LoVo (cell line): ENCODE results near the gene SPSB1.

Experiments used
- DNase-seq: peaks from one replicate; pipeline ENCODE4 v3.0.0-alpha.2; 2016; ENCODE audit warnings: low spot score

Gene SPSB1

DNA sequence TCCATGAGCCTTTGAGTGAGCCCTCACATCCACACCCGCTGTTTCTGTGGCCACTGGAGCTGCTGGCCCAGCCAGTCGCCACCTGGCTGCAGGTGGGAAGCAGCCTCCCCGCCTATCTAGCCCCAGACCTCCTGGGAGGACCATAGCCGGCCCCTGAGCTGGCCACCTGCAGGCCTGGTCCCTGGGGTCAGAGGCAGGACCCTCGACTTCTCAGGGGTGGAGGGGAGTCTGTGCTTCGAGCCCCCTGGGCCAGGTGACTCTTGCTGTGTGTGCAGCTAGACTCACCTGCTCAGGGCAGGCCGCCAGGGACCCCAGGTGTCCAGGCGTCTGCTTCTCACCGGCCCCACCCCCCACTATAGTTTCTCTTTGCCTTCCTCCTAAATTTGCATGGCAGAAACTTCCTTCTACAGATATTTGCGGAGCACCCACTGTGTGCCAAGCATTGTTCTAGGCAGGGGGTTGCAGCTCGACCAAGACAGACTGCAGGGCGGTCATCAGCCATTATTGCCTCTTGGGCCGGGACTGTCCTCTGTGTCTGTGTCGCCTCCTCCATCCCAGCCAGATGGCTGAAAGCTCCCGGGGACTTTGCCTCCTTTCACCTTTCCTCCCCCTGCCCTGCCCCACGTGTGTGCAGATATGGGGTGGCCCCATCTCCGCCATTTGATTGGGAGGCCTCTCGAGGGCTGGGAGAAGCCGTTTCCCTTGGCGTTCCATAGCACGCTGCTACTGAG is 27.3 kb downstream of the SPSB1 start:
- no peak for DNase-seq

DNA sequence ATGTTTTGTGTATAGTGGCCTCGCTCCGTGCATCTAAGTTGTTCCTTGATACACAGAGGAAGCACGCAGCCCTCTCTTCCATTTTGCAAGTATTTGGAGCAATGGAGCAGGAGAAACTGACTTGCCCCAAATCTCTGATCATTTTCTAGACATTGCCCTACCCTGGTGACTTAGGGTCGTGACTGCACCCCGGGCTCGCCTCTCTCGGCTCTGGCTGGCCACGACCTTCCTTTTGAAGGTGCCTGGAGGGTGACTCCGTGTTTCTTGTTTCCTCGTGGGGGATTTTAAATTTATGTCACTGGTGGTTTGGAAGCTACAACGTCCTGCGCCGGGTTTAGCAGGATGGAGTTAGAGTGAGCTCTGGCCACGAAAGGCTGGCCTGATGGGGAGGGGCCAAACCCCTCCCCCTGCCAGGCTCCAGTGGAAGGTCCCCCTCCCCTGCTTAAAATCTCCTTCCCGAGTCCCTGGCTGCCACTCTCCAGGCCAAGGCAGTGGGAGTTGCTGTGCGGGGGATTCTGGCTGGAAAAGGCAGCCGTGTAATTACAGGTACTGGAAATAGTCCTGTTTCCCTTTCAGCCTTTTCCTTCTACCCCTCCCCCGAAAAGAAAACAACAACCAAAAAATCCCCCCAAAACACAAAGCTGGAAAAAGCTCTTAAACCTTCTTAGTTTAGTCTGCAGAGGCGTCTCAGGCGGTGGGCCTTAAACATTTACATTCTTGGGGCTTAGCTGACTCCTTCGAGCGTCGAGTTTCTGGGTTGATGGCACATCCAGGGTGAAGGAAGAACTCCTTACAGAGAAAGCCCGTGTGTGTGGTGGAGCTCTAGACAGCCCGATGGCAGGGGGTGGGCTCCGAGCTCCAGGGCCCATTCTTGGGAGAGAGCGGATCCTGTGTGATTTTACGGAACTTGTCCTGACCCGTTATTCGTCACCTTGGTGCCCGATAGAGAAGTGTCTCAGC is 28.1 kb downstream of the SPSB1 start:
- DNase-seq: no peak

DNA sequence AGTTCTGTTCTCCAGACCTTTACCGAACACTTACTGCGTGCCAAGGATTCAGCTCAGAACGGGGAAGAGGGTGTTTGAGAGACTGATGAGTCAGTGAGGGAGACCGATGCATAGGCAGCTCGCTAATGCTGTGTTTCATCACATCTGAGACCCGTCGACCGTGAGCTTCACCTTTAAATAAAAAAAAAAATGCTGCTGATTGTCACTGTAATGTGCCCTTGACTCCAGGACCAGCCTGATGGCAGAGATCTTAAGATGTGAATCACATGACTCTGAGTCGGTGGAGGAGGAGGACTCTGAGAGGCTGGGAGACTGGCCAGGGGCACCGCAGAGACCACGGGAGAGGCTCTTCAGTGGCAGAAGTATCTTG is 28.8 kb downstream of the SPSB1 start:
- DNase-seq: no peak

DNA sequence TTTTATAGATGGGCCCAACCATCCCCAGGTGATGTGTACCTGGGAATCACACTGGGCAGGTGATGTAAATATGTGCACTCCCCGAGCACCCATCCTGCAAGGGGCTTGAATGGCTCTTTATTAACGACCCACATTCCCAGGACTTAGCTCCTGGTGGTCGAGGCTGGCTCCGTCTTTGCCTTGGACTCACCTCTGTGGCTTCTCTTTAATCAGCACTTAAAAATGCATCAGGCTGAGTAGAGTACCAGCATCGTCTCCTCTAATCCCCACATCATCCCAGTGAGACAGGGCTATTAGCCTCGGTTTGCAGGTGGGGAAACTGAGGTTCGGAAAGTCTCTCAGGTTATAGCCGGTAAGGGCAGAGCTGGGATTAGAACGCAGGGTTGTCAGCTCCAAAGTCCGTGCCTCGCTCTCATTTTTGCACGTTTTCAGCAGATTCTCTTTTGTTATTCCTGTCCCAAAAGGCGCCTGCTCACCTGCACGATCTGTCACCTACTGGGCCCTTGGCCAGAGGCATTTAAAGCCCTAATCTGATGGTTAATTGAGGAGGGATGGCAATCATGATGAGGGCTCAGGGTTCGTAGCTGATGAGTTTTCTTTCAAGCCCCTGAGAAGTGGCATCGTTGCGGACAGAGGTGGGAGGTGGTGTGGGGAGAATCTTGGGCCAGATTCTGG is 29.4 kb downstream of the SPSB1 start:
- DNase-seq: no peak

DNA sequence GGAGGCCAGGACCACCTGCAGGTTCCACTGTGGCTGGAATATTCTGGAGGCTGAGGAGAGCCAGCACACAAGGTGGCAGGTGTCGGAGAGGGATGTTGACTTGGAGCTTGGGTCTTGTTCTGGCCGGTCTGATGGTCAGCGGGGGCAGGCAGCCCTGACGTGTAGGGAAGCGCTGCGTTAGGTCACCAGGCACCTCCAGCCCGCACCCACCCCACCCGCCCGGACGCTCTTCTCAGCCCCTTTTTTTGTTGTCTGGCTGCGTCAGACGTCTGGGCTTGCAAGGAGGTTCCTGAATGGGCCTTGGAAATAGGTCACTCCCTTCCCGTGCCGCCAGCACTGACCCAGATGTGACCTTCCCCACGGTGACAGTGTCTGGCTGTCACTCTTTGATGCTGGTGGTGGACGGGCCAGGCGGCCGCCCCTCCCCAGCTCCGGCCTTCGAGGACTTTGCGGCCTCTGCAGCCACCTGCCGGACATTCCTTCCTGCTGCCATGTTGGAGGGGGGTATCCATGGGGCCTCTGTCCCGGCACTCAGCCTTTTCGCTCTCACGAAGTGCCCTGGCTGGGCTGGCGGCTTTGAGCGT is 30.1 kb downstream of the SPSB1 start:
- no peak for DNase-seq

DNA sequence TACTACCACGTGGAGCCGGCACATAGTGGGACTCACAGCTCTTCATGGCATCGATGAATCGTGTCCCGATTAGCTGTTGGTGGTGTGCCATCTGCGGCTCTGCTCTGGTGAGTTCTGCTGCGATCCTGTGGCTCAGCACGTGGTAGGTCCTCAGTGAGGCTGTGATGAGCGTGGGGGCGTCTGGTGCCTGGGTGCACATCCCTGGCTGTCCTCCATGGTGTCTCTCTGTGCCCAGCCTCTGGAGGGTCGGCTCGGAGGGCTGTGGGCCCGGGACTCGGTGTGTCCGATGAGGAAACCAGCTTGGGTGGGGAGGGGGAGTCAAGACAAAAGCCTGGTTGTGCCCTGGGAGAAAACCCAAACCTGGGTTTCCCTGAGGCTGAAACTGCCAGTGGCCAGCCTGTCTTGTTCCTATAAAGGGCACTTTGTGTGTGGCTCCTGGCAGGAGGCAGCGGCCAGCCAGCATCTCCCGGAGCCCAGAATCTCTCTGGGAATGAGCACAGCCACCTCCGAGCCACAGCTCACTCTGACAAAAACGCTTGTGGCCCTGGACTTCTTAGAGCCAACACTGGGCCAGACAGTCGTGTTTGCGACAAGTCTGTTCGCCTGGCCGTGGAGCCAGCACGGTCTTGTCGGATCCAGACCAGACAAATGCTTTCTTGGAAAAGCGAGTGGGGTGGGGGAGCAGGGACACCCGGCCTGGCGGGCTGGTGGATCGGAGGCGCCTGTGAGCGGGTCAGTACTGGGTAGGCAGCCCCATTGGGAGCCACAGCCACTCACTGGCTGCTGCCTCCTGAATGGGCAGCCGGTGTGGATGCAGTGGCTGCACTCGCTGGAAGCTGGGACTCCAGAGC is 31.8 kb downstream of the SPSB1 start:
- no peak for DNase-seq

DNA sequence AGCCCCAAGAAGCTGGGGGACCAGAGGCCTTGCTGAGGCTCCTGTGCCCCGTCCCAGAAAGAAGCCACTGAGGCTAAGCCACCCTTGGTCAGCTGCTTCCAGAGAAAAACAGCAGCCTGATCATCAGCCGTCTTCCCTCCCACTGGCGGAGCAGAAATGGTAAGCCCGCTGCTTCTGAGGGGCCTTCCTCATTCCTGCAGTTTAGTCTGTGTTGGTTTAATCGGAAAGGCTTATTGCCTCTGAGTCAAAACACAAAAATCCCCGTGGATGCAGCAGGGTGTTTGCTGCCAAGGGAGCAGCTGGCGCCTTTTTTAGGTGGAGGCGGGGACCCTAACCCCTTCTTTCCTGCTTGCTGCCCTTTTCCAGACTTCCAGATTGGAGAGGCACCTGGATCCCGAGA is 33.9 kb downstream of the SPSB1 start:
- DNase-seq: no peak

DNA sequence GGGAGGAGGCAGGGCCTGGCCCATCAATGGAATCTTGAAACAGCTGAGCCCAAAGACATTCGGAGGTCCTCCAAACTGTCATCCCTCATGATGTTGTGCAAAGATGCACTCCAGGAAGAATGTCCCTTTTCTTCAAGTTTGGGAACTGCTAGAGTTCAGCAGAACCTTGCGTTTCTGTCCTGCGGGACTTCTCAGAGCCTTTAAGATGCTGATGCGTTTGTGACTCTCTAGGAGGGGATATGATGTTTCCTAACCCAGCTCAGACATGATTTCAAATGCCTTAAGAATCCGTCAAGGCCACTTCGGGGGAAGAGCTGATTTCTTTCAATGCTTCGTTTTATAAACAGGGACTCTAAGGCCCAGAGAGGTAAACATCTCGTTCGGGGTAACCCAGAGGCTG is 35.5 kb downstream of the SPSB1 start:
- no peak for DNase-seq

DNA sequence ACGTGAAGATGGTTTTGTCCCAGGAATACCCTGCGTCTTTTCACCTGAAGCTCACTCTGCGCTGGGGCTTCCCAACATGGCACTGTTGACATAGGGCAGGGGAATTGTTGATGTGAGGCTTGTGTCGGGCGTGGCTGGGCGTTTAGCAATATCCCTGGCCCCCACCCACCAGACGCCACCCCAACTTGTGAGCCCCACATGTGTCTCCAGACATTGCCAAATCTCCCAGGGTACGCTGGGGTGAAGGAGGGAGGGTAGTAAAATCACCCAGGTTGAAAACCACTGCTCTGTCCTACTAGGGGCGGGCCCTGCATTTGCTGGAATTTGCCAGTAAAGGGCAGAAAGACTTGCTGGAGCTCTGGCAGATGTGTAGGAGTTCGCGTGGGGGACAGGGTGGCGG is 36.0 kb downstream of the SPSB1 start:
- no peak for DNase-seq

DNA sequence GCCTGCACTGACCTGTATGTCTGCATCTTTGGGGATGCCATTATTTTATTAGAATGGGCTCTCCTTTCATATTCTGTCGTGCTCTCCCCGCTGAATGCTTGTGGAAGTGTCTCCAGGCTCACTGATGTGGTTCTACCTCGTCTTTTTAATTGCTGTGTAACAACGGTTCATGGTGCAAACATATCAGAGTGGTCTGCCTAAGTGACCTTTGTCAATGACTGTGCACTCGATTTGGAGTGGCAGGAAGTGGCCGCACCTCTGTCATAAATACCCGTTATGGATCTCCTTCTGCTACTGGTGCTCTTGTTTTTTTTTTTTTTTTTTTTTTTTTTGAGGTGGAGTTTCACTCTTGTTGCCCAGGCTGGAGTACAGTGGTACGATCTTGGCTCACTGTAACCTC is 38.3 kb downstream of the SPSB1 start:
- peak; percentile 81 for DNase-seq

DNA sequence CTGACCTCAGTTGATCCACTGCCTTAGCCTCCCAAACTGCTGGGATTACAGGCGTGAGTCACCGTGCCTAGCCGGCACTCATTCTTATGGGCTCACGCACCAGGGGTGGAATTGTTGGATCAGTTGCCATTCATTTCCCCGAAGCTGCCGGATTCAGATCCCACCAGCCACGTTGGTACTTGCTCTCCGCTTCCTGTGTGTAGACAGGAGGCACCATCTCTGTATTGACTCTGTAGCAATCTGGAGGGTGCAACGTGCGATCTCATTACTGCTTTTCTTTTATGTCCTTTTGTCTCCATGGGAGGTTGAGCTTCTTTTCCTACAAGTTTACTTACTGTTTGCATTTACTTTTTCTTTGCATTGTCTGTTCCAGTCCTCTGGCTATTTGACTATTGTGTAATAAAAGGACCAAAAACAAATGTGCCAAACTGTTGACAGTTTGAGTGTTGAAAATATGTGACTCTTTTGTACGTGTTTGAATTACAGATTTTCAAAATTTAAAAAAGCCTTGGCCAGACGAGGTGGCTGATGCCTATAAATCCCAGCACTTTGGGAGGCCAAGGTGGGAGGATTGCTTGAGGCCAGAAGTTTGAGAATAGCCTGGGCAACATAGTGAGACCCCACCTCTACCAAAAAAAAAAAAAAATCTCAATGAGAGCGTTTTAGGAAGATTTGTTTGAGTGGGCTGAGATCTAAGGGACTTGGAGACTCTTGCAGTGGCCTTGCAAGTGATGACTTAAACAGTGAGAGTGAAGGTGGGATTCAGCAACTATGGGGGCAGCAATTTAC is 39.1 kb downstream of the SPSB1 start:
- DNase-seq: peak; percentile 14

DNA sequence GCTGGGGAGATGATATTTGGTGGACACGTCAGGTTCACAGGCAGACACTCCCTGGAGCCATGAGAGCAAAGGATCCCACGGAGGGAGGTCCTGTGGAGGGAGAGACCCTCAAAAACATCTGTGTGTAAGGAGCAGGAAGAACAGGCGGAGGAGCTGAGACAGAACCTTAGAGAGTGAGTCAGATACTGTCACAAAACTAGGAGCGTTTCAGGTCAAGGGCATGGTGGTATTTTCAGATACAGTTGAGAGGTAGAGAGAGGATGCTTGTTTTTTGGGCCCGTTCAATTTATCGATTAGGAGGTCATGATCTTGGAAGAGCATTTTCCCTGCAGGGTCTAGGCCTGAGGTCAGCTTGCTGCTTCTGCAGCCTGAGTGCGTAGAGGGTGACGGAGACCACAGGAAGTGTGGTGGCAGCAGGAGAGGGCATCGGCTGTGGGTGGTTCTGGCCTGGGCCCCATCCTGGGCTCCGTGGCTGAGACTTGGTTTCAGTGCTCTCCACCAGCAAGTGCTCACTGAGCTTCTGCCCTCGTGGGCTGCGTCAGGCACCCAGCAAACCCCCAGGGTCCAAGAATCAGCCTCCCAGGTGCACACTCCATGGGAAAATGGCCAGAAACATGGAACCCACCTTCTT is 39.9 kb downstream of the SPSB1 start:
- DNase-seq: no peak

DNA sequence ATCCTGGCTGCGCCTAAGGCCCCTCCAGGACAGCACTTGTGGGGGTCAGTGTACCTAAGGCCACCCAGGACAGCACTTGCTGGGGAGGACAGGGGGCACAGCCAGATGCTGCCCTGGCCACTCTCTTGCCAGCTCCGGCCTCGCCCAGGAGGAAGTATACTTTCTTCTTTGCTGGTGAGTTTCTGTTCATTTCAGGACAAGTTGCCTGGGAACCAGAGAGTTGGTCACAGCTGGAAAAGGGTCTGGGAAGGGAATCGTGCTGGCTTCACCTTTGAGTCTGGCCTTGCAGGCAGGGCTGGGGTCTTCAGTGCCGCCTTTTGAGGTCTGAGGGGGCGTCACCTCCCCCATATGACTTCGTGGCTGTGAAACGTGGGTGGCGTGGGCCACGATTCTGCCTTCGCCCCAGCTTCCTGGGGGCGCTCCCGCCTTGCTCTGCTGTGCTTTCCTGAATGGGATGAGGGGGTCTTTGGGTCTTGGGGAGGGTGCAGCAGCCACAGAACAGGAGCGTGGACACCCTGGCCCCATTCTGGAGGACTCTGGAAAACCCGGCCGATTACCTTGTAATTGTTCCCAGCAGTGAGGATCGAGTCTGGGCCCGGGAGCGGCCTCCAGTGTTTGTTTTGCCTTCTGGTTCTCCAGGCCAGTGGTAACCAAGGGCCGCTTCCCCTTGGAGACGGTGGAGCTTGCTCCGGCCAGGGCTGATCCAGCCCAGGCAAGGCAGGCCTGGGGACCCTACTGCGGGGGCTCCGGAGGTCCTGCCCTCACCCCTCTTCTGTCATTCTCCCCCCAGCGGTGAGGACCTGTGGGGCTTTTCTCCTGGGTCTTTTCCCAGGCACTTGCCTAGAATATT is 45.9 kb downstream of the SPSB1 start:
- no peak for DNase-seq

DNA sequence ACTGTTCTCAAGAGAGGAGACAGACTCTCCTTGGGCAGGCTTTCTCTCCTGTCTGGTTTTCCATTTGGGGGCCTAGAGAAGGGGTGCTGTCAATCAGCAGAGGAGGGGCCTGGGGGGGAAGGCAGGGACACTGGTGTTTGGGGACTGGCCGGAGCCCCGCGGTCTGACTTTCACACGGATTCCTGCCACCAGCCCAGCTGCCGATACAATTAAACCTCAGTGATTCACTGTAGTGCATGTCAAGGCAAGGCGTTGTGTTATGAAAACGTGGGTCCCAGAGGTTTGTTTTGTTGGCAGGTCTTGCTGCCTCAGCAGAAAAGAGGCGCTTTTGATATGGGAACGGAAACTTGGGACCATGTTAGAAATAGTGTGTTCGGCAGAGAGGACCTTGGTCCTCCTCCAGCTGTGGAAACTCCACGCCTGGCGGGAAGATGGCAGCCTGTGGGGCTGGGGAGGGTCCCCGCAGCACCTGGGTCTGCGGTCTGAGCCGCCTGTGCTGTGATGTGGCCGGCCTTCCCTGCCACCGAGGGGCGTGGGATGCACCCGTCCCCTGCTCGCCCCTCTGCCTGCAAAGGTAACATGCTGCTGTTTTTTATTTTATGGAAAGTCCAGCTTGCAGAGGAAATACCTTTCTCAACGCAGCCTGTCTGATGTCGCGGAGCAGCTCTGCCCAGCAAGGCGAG is 47.6 kb downstream of the SPSB1 start:
- no peak for DNase-seq

DNA sequence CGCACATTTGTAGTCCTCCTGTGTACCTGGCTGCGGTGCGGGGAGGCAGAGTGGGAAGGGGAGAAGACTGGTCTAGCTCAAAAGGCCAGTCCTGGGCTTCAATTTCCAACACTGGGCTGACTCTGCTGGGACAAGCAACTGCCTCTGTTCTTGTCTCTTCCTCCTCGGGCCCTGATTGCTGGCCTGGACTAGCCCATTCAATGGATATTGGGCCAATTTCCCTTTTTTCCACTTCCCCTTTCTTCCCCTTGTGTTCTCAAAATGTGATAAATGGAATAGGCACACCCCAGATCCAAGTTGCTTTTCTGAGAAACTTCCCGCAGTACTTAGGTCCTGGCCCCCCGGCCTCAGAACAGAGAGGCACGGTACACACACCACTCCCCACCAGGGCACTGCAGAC is 48.2 kb downstream of the SPSB1 start:
- DNase-seq: no peak

DNA sequence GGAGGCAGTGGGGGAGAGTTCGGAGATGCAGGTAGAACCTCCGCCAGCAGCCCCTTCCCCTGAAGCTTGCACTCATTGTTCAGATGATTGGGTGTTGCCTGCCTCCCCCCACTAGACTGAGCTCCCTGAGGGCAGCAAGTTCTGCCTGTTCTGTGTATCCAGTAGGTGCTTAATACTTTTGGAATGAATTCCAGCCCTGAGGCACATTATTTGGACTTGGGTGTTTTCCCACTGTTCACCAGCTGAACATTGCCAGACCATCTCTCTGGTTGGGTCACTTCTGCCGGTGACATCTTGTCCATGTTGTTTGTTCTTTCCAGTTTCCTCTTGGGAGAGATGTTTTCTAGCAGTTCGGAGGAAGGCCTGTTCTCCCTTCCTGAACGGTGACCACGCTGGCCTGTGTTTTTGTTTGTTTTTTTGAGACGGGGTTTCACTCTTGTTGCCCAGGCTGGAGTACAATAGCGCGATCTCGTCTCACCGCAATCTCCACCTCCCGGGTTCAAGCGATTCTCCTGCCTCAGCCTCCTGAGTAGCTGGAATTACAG is 48.7 kb downstream of the SPSB1 start:
- DNase-seq: no peak

DNA sequence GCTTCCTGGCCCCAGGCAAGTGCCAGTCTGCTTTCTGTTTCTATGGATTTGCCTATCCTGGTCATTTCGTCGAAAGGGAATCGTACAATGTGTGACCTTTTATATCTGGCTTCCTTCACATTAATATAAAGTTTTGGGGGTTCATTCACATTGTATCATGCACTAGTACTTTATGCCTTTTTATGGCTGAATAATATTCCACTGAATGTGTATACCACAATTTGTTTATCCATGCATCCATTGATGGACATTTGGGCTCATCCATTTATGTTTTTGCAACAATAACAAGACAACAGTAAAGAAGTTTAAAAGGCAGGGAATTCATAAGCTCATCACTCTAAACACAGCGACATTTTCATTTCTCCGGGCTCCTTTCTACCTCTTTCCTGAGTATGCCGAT is 50.6 kb downstream of the SPSB1 start:
- no peak for DNase-seq

DNA sequence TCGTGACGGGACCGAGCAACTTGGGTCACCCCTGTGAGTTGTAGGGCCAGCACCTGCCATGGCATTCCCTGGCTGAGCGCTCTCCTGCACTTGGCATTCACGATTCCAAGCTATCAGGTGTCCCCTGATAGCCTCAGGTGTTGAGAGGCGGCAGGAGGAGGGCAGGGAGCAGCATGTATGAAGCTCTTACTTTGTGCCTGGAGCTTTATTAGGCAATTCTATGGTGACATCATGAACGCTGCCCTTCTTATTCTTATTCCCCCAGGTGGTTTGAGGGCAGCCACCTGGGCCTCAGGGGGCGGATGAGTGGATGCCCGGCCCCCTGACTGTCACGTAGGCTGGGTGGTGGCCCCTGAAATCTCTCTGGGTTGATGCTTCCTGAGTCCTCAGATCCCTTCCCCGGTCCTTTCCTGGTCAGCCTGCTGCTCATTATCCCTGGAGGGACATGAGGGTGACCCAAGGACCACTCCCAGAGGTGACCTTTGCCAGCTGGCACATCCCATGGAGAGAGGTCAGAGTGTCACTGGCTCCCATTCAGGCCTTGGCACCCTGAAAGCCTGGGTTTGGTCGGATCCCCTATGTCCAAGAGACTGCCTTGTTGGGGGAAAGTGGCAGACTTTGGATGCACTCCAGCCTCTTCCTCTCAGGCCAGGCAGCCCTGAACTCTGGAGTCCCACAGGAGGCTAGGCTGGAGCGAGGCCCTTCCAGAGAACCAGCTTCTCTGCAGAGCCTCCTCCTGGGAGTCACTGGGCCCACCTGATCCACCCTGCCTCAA is 51.9 kb downstream of the SPSB1 start:
- no peak for DNase-seq
